Activated CD4-positive, alpha-beta memory T cell treated with anti-CD3 and anti-CD28 coated beads for 36 hours (primary cell): ENCODE results near the gene HUNK. TPM values are rescaled to one million over a fixed set of nuclear protein-coding genes. Genes with fewer than 3 reads are reported as not detected.

ENCODE experiments used
- CTCF ChIA-PET: fragments of 350-600 bp; sonication (Branson Sonifier 250); formaldehyde crosslinking; loops from one replicate; lab custom pipeline; 2021; ENCODE audit warnings: antibody characterized with exemption, inconsistent platforms; lab: Charles Lee
- POLR2A ChIA-PET: fragments of 350-600 bp; sonication (Branson Sonifier 250); formaldehyde crosslinking; loops from one replicate; lab custom pipeline; 2021; ENCODE audit warnings: antibody characterized with exemption; lab: Charles Lee
- DNase-seq: peaks from one replicate; pipeline ENCODE4 v3.0.0-alpha.2; 2020
- H3K27ac Mint-ChIP-seq: one replicate; pipeline ENCODE4 v1.8.0; 2021; ENCODE audit warnings: mixed read lengths
- H3K27me3 Mint-ChIP-seq: one replicate; pipeline ENCODE4 v1.8.0; 2021; ENCODE audit warnings: mixed read lengths
- H3K36me3 Mint-ChIP-seq: one replicate; pipeline ENCODE4 v1.8.0; 2021; ENCODE audit warnings: mixed read lengths
- H3K4me1 Mint-ChIP-seq: one replicate; pipeline ENCODE4 v1.8.0; 2021; ENCODE audit warnings: low read depth, mixed read lengths
- H3K4me3 Mint-ChIP-seq: one replicate; pipeline ENCODE4 v1.8.0; 2021; ENCODE audit warnings: mild to moderate bottlenecking, mixed read lengths
- H3K9me3 Mint-ChIP-seq: one replicate; pipeline ENCODE4 v1.8.0; 2021; ENCODE audit warnings: mixed read lengths
- intact Hi-C: fragments of 100-400 bp; cut with micrococcal nuclease; formaldehyde crosslinking; loops from one replicate; pipeline ENCODE4 v1.15.1; 2023
- total RNA-seq, 2 experiments: library from RNA; stranded (reverse); gene quantifications; one replicate each; pipeline ENCODE4 v1.2.3, GENCODE V29; 2021

The HUNK gene
- total RNA-seq, 2 experiments from 2014 or later: 0.10 to 0.17 TPM

DNA sequence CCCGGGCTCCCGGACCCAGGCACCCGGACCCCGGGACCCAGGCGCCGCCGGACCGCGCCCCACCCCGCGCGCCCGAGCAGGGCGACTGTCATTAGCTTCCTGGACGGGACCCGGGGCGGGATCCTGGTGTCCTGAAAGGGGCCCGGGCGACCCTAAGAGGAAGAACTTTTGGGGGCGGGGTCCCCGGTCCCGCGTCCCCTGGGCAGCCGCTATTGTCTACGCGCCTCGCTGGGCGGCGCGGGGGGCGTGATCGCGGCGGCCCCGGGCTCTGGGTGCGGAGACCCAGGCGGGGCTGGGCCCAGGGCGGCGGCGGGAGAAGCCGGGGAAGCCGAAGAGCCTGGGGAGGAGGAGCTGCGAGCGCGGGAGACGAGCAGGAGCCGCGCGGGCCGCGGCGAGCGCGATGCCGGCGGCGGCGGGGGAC lies 465 bp downstream of the HUNK start:
- Mint-ChIP-seq H3K4me3 (no peak overlapping the region), H3K27me3 (peaks cover 41% of the 10 kb centered on the region), H3K9me3 (no peaks in the 10 kb centered on the region), H3K36me3 (no peaks in the 10 kb centered on the region), H3K4me1 (peaks cover 6% of the 10 kb centered on the region), H3K27ac (no peak overlapping the region)
- ChIA-PET POLR2A (no interaction called here), CTCF (no interaction called here)
- intact Hi-C loops: loop anchor here (2.0 to 10.0 kb wide), 2 partner anchors 208 to 386 kb away; no protein-coding TSS in a partner anchor
- no peak for DNase-seq

- ChIA-PET POLR2A (no interaction called here), CTCF (interaction anchor here (1.2 to 2.2 kb wide), 2 partner anchors 8 to 384 kb away, joined by 5 to 9 read pairs; no protein-coding TSS in a partner anchor)
- DNase-seq: peak; percentile 57
- no peaks in the 10 kb centered on the region for H3K9me3 Mint-ChIP-seq
- no peak overlapping the region for H3K4me3 Mint-ChIP-seq
- H3K27ac Mint-ChIP-seq: no peak overlapping the region
- peaks cover 40% of the 10 kb centered on the region for H3K27me3 Mint-ChIP-seq
- peaks cover 6% of the 10 kb centered on the region for H3K4me1 Mint-ChIP-seq
- intact Hi-C loops: loop anchor here (2.0 to 10.0 kb wide), 2 partner anchors 209 to 385 kb away; no protein-coding TSS in a partner anchor
- no peaks in the 10 kb centered on the region for H3K36me3 Mint-ChIP-seq
These were observed 1.1 kb downstream of the HUNK start for GRCh38 chr21:31873696-31874599.

GRCh38 chr21:31874812-31875212 lies 2.0 kb downstream of the HUNK start:
- Mint-ChIP-seq H3K27ac (no peak overlapping the region), H3K9me3 (no peaks in the 10 kb centered on the region), H3K4me3 (no peak overlapping the region), H3K36me3 (no peaks in the 10 kb centered on the region), H3K4me1 (peaks cover 6% of the 10 kb centered on the region), H3K27me3 (peaks cover 42% of the 10 kb centered on the region)
- intact Hi-C loops: loop anchor here (10.0 kb wide), 1 partner anchor 210 kb away; no protein-coding TSS in a partner anchor
- CTCF ChIA-PET: interaction anchor here (1.2 to 2.2 kb wide), 2 partner anchors 9 to 383 kb away, joined by 5 to 9 read pairs; no protein-coding TSS in a partner anchor
- no peak for DNase-seq
- POLR2A ChIA-PET: no interaction called here

DNA sequence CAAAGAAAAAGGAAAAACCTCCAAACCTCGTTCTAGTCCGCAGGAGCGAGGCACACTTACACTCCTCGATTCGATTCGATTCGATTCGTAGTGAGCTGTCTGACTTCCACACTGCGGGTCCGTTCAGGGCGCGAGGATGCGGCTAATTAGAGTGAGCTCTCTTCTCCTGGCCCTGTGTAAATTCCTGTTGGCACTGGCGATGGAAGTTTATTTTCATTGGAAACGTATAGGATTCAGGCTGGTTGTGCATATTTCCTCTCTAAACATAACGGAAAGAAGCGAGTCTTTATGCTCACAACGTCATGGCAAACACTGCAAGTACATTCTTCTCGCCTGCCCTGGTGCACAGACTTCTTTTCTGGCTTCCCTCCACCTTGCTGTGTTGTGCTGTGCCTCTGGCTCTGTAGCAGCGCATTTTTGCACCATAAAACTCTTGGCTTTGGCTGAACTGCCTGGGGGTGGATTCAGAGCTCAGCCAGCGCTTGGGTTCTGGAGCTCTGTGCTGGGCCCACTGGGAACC lies 2.7 kb downstream of the HUNK start:
- H3K27ac Mint-ChIP-seq: no peak overlapping the region
- peaks cover 6% of the 10 kb centered on the region for H3K4me1 Mint-ChIP-seq
- ChIA-PET POLR2A (no interaction called here), CTCF (interaction anchor here (2.2 kb wide), 1 partner anchor 383 kb away, joined by 9 read pairs; no protein-coding TSS in a partner anchor)
- H3K9me3 Mint-ChIP-seq: no peaks in the 10 kb centered on the region
- no peak for DNase-seq
- H3K27me3 Mint-ChIP-seq: peaks cover 40% of the 10 kb centered on the region
- no peak overlapping the region for H3K4me3 Mint-ChIP-seq
- H3K36me3 Mint-ChIP-seq: no peaks in the 10 kb centered on the region
- intact Hi-C loops: loop anchor here (10.0 kb wide), 1 partner anchor 211 kb away; no protein-coding TSS in a partner anchor

DNA sequence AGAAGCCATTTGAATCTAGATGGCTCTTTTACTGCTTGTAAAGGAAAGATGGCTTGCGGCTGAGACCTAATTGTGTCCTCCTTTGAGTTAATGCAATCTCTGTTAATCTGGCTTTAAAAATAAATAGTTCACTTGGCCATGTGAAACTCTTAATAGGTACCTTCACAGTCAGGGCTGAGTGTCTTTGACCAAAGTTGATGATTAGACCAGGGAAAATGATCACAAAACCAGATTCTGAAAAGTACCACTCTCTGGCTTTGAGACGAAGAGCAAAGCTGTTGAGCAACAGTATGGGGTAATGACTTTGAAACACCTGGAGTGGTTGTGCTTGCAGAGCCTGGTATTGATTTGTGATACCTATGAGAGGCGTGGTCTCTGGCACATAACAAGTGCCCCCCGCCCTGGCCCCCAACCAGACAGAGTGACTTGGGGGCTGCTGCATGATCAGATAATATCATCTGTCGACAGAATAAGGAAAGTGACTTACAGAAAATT lies 4.7 kb downstream of the HUNK start:
- no peak for DNase-seq
- Mint-ChIP-seq H3K4me1 (peaks cover under 1% of the 10 kb centered on the region), H3K27me3 (peaks cover 30% of the 10 kb centered on the region), H3K9me3 (no peaks in the 10 kb centered on the region), H3K36me3 (no peaks in the 10 kb centered on the region), H3K27ac (no peak overlapping the region), H3K4me3 (no peak overlapping the region)
- POLR2A ChIA-PET: no interaction called here
- intact Hi-C loops: loop anchor here (10.0 kb wide), 1 partner anchor 213 kb away; no protein-coding TSS in a partner anchor
- CTCF ChIA-PET: no interaction called here

GRCh38 chr21:31878831-31879230 lies 6.0 kb downstream of the HUNK start:
- Mint-ChIP-seq H3K27me3 (peaks cover 29% of the 10 kb centered on the region), H3K9me3 (no peaks in the 10 kb centered on the region), H3K27ac (no peak overlapping the region), H3K4me3 (no peak overlapping the region), H3K4me1 (no peaks in the 10 kb centered on the region), H3K36me3 (no peaks in the 10 kb centered on the region)
- ChIA-PET POLR2A (no interaction called here), CTCF (no interaction called here)
- intact Hi-C loops: loop anchor here (10.0 kb wide), 1 partner anchor 214 kb away; no protein-coding TSS in a partner anchor
- DNase-seq: no peak

DNA sequence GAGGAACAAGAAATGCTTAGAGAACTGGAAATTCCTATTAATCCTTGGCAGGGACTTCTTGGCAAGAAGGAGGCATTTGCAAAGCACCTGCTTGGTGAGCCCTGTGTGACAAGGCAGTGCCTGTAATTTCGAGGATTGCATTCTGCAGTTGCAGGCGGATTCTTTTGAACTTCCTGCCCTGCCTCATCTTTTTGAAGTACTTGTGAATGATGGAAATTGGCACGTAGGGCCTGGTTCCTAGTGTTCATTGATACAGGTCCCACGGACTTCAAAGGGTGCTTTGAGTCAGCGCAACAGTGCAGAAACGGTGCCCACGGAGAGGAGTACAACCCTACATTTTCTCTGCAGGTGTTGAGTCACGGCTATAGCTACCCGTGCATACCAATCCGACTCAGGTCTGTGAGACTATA lies 6.4 kb downstream of the HUNK start:
- POLR2A ChIA-PET: no interaction called here
- H3K4me1 Mint-ChIP-seq: no peaks in the 10 kb centered on the region
- CTCF ChIA-PET: no interaction called here
- no peaks in the 10 kb centered on the region for H3K9me3 Mint-ChIP-seq
- intact Hi-C loops: loop anchor here (10.0 kb wide), 1 partner anchor 214 kb away; no protein-coding TSS in a partner anchor
- no peak overlapping the region for H3K4me3 Mint-ChIP-seq
- H3K36me3 Mint-ChIP-seq: no peaks in the 10 kb centered on the region
- no peak for DNase-seq
- H3K27ac Mint-ChIP-seq: no peak overlapping the region
- H3K27me3 Mint-ChIP-seq: peaks cover 29% of the 10 kb centered on the region

DNA sequence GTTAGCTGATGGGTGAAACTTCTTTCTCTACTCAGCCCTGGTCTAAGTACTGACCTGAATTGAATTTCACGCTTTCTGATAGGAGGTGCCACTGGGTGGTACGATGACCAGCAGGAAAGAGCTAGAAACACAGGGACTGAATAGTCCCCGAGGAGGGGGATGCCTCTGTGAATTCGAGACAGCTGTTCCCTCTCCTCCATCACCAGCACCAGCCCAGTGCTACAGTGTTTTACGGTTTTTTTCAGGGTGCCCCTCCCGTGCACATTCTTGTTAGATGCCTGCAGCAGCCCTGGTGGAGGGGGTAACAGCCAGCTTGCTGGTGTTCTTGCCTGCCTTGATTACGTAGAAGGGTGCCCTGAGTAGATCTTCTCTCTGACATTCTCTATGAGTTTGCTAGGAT lies 7.1 kb downstream of the HUNK start:
- no peaks in the 10 kb centered on the region for H3K36me3 Mint-ChIP-seq
- no peak overlapping the region for H3K4me3 Mint-ChIP-seq
- H3K4me1 Mint-ChIP-seq: no peaks in the 10 kb centered on the region
- ChIA-PET CTCF (interaction anchor here (0.9 kb wide), 1 partner anchor 8 kb away, joined by 3 read pairs; no protein-coding TSS in a partner anchor), POLR2A (no interaction called here)
- peaks cover 26% of the 10 kb centered on the region for H3K27me3 Mint-ChIP-seq
- intact Hi-C loops: loop anchor here (10.0 kb wide), 2 partner anchors 95 to 215 kb away; no protein-coding TSS in a partner anchor
- H3K9me3 Mint-ChIP-seq: no peaks in the 10 kb centered on the region
- no peak overlapping the region for H3K27ac Mint-ChIP-seq
- no peak for DNase-seq

DNA sequence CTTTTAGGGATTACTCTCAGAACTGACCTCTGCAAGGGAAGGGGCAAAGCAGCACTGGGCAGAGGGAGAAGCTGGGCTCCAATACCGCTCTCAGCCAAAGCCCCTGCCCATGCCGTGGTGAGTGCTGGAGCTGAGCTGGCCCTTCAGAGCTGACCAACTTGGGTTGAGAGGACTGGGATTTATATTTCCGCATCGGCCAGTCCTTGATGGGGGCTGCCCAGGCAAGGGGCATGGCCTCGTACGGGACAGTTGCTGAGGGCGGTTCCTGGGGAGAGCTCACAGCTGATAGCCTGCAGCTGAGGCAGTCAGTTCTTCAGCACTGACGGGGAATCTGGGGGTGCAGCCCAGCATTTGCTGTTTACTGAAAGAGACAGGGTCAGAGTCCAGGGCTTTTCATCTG lies 8.0 kb downstream of the HUNK start:
- Mint-ChIP-seq H3K4me3 (no peak overlapping the region), H3K27ac (no peak overlapping the region), H3K36me3 (no peaks in the 10 kb centered on the region), H3K9me3 (no peaks in the 10 kb centered on the region), H3K4me1 (no peaks in the 10 kb centered on the region), H3K27me3 (peaks cover 20% of the 10 kb centered on the region)
- ChIA-PET CTCF (no interaction called here), POLR2A (no interaction called here)
- intact Hi-C loops: loop anchor here (10.0 kb wide), 1 partner anchor 94 kb away; no protein-coding TSS in a partner anchor
- DNase-seq: no peak

DNA sequence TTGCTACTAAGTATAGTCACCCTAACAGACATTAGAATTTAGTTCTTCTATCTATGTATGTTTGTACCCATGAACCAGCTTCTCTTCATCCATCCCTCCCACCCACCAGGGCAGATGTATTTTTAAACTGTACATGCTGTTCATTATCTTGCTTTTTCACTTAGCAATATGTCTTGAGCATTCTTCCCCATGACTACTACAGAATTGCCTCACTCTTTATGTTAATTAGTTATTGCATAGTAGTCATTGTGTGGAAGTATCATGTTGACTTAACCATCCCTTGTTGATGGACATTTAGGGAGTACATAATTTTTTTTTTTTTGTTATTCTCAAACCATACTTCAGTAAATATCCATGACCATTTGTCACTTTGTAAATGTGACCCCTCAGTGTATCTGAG lies 9.9 kb downstream of the HUNK start:
- intact Hi-C loops: loop anchor here (10.0 kb wide), 1 partner anchor 92 kb away; no protein-coding TSS in a partner anchor
- no peak for DNase-seq
- peaks cover 12% of the 10 kb centered on the region for H3K27me3 Mint-ChIP-seq
- H3K27ac Mint-ChIP-seq: no peak overlapping the region
- H3K4me3 Mint-ChIP-seq: no peak overlapping the region
- ChIA-PET POLR2A (no interaction called here), CTCF (no interaction called here)
- H3K4me1 Mint-ChIP-seq: no peaks in the 10 kb centered on the region
- no peaks in the 10 kb centered on the region for H3K36me3 Mint-ChIP-seq
- H3K9me3 Mint-ChIP-seq: no peaks in the 10 kb centered on the region

DNA sequence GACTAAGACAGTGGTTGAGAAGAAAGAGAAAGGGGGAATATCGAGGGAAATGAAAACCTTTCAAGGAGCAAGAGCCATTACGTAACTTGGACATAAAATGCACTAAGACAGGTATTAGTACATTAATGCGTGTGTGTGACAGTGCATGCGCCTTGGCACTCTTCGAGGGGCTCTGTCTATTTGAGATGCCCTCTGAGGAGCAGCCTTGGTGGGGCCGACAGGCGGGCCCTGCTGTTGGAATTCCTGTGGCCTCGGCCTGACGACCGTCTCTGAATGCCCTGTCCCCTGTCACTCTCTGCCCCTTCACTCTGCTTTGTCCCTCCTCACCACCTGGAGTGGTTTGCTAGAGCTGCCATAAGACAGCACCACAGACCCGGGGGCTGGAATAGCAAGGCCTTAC lies 12.3 kb downstream of the HUNK start:
- ChIA-PET CTCF (no interaction called here), POLR2A (no interaction called here)
- Mint-ChIP-seq H3K4me3 (no peak overlapping the region), H3K27ac (no peak overlapping the region), H3K4me1 (no peaks in the 10 kb centered on the region), H3K36me3 (no peaks in the 10 kb centered on the region), H3K27me3 (peaks cover 7% of the 10 kb centered on the region), H3K9me3 (no peaks in the 10 kb centered on the region)
- DNase-seq: no peak
- intact Hi-C loops: loop anchor here (10.0 kb wide), 1 partner anchor 90 kb away; no protein-coding TSS in a partner anchor

- Mint-ChIP-seq H3K4me1 (no peaks in the 10 kb centered on the region), H3K27ac (no peak overlapping the region), H3K27me3 (no peaks in the 10 kb centered on the region), H3K9me3 (no peaks in the 10 kb centered on the region), H3K36me3 (no peaks in the 10 kb centered on the region), H3K4me3 (no peak overlapping the region)
- DNase-seq: no peak
- intact Hi-C loops: loop anchor here (10.0 kb wide), 1 partner anchor 88 kb away; no protein-coding TSS in a partner anchor
- CTCF ChIA-PET: no interaction called here
- POLR2A ChIA-PET: no interaction called here
These were observed 14.1 kb downstream of the HUNK start for GRCh38 chr21:31886915-31887314.
